ENCODE results near the gene TMEM39A.

- TF ChIP-seq CTCF (IDR thresholded peaks at IDR 0.05) = no peak
- no peak for TF ChIP-seq POLR2A (IDR thresholded peaks at IDR 0.05)
- TF ChIP-seq POLR2AphosphoS5 (IDR thresholded peaks at IDR 0.05) = no peak
Measured at GRCh38 chr3:119481079-119481478, 17.7 kb upstream of the TMEM39A start.

All from stomach (tissue), 4 donors.